ENCODE measurements around the gene CNKSR1.

Gene CNKSR1, protein sequence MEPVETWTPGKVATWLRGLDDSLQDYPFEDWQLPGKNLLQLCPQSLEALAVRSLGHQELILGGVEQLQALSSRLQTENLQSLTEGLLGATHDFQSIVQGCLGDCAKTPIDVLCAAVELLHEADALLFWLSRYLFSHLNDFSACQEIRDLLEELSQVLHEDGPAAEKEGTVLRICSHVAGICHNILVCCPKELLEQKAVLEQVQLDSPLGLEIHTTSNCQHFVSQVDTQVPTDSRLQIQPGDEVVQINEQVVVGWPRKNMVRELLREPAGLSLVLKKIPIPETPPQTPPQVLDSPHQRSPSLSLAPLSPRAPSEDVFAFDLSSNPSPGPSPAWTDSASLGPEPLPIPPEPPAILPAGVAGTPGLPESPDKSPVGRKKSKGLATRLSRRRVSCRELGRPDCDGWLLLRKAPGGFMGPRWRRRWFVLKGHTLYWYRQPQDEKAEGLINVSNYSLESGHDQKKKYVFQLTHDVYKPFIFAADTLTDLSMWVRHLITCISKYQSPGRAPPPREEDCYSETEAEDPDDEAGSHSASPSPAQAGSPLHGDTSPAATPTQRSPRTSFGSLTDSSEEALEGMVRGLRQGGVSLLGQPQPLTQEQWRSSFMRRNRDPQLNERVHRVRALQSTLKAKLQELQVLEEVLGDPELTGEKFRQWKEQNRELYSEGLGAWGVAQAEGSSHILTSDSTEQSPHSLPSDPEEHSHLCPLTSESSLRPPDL

GRCh38 chr1:26177182-26177684 lies at the start of gene CNKSR1:
Gene CNKSR1 (plus strand): TSS chr1:26177491. CDS start chr1:26177548, 57 bp downstream.
- DNase-seq (ENCODE audit: low read depth): no peak

- DNase-seq (ENCODE audit: low read depth): no peak
Measured at GRCh38 chr1:26129778-26130177, 47.5 kb upstream of the CNKSR1 start.

GRCh38 chr1:26130695-26131094 lies 46.6 kb upstream of the CNKSR1 start:
- DNase-seq (ENCODE audit: low read depth): no peak

DNA sequence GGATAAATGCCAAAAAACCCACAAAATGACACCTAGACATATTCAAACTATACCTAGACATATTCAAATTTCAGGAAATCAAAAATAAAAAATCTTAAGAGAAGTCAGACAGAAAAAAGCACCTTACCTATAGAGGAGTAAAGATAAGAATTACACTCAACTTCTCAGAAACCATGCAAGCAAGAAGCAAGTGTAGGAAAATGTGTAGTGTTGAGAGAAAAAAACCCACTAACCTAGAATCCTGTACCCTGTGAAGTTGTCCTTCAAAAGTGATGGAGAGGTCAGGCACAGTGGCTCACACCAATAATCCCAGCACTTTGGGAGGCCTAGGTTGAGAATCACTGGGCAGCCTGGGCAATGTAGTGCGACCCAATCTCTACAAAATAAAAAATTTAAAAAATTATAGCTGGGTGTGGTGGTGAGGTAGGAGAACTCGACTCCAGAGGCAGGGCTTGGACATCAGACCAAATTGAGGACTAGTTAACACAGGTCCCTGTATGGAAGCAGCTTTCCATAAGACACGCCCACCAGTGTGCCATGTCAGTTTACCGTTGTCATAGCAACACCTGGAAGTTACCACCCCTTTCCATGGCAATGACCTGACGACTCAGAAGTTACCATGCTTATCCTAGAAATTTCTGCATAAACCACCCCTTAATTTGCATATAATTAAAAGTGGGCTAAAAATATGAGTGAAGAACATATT lies 45.0 kb upstream of the CNKSR1 start:
- DNase-seq (ENCODE audit: low read depth): peak; percentile 33

DNA sequence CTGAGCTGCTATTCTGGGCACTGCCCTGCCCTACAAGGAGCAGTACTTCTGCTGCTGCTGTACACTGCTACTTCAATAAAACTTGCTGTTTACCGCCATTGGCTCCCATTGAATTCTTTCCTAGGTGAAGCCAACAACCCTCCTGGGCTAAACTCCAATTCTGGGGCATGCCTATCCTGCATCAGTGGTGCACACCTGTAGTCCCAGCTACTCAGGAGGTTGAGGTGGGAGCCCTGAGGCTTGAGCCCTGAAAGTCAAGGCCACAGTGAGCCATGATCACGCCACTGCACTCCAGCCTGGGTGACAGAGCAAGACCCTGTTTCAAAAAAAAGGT lies 44.5 kb upstream of the CNKSR1 start:
- DNase-seq (ENCODE audit: low read depth): no peak

DNA sequence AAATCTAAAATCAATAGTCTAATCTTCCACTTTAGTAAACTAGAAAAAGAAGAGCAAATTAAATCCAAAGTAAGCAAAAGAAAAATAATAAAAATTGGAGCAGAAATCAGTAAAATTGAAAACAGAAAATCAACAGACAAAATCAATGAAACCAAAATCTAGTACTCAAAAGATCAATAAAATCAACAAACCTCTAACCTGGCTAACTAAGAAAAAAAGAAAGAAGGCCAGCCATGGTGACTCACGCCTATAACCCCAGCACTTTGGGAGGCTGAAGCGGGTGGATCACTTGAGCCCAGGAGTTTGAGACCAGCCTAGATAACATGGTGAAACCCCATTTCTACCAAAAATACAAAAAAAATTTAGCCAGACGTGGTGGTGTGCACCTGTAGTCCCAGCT lies 42.8 kb upstream of the CNKSR1 start:
- no peak for DNase-seq (ENCODE audit: low read depth)

- DNase-seq (ENCODE audit: low read depth): no peak
Measured at GRCh38 chr1:26138974-26139558, 38.2 kb upstream of the CNKSR1 start.

DNA sequence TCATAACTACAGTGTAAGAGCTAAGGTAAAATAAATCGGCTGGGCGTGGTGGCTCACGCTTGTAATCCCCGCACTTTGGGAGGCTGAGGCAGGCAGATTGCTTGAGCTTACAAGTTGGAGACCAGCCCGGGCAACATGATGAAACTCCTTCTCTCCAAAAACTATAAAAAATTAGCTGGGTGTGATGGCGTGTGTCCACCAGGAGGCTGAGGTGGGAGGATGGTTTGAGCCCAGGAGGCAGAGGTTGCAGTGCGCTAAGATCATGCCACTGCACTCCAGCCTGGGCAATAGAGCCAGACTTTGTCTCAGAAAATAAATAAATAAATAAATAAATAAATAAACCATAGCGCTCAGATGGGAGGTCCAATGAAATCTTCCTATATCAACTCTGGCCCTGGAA lies 35.1 kb upstream of the CNKSR1 start:
- DNase-seq (ENCODE audit: low read depth): no peak

GRCh38 chr1:26145041-26145959 lies 32.0 kb upstream of the CNKSR1 start:
- DNase-seq (ENCODE audit: low read depth): peak; percentile 83

- DNase-seq (ENCODE audit: low read depth): no peak
Measured at GRCh38 chr1:26145960-26146294, 31.4 kb upstream of the CNKSR1 start.

- no peak for DNase-seq (ENCODE audit: low read depth)
Measured at GRCh38 chr1:26148887-26149286, 28.4 kb upstream of the CNKSR1 start.

DNA sequence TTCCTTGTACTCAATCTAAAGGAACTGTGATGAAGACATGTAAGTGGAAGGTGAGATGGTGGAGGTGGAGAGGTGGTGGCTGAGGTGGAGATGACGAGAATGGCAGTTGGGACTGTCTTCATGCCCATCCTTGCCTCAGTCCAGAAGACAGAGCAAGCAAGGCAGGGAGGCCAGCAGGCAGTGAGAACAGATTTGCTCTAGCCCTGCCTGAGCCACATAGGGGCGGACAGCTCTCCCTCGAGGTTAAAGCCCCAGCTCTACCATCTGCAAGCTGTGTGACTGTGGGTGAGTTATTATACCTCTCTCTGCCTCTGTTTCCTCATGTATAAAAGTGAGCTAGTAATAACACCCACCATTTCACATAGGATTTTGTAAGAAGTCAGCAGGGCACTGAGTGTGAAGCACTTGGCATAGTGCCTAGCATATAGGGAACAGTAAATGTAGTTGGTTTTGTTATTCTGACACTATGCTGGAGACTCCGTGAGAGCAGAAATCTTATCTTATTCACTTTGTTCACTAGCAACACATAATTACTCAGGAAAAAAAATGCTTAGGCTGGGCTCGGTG lies 23.2 kb upstream of the CNKSR1 start:
- no peak for DNase-seq (ENCODE audit: low read depth)

GRCh38 chr1:26154750-26155149 lies 22.5 kb upstream of the CNKSR1 start:
- no peak for DNase-seq (ENCODE audit: low read depth)

DNA sequence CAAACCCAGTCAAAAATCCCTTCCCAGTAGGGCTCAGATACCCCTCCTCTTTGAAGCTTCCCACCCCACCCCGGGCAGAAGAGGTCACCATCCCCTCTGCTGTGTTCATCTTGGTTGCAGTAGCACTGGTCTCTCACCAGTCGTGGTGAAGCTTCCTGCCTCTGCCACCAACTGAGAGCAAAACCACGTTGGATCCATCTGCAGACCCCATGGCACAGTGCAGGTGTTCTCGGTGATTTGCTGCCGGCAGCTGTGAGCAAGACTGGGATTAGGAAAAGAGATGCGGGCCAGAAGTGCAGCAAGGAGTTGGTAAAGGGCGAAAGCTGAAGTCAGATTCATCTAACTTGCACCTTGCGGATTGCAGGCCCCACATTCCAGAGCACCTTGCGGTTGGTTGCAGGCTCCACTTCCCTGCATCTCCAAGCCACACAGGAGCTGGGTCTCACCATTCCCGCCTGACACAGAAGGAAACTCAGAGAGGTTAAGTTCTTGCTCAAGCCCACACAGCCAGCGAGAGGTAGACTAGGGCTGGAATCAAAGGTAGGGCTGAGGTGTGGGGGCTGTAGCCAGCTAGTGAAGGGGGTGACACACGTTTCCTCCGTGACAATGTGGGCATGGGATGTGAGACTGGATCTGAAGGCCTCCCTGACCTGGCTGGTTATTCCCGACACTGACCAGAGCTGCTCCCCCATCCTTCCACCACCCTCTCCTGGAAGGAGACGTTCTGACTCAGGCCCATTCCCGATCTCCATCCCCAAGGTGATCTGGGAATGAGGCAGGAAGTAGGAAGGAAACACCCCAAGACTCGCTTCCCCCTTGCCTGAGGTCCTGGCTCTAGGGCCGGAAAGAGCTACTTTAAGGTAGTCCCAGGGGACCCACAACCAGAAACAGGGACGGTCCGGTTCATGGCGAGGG lies 21.7 kb upstream of the CNKSR1 start:
- no peak for DNase-seq (ENCODE audit: low read depth)

GRCh38 chr1:26156285-26157038 lies 20.8 kb upstream of the CNKSR1 start:
- peak; percentile 23 for DNase-seq (ENCODE audit: low read depth)

DNA sequence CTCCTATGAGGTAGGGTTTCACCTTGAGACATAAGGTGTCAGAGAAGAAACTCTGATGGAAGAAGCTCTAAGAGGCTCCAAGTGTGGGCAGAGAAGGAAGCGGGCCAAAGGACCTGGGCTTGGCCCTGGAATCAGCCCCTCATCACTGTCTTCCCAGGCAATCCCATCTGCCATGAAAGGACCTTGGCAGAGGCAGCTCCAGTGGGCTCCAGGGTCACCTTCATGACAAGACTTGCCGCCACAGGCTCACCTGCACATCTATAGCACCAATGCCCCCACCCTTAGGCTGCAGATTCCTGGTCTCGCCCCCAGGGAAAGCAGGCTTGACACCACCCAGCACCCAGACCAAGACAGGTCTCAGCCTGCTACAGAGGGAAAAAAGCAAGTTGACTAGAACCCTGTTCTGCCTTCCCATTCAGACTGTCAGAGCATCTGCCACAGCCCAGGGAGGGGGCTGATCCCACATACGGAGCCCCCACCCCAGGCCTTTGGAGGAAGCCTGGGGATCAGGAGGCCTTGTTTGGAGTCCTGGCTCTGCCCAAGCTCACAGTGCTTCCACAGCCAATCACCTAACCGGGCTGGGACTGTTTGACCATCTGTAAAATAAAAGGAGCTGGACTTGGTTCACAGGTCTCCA lies 18.9 kb upstream of the CNKSR1 start:
- DNase-seq (ENCODE audit: low read depth): no peak

- peak; percentile 29 for DNase-seq (ENCODE audit: low read depth)
Measured at GRCh38 chr1:26158908-26159742, 18.2 kb upstream of the CNKSR1 start, which contains the start of gene FAM110D. Gene FAM110D (plus strand): TSS chr1:26159079. CDS start chr1:26161292, 2,213 bp downstream.

DNA sequence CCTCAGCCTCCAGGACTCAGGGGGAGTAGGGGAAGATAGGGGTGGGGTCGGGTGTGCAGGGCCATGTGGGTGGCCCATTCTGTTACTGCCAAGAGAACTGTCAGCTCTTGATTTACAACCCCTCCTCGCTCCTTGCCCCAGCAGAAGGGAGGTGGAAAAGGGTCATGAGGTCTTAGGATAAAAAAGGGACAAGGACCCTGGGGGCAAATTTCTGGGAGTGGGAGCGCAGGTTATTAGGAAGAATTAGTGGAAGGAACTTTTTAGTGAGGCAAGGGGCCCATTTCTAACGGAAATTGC lies 17.6 kb upstream of the CNKSR1 start:
- no peak for DNase-seq (ENCODE audit: low read depth)
